GM18511 (cell line): ENCODE data around the gene TLN1.
A peak's percentile ranks its signal among the peaks of the same experiment; 100 is the strongest.

Experiments
- ATAC-seq: cut with Tn5 transposase; IDR thresholded peaks from one replicate; pipeline ENCODE4 v1.9.1; 2021; ENCODE audit warnings: mild to moderate bottlenecking, moderate library complexity; ENCODE audit not compliant: unreplicated experiment

Gene TLN1

GRCh38 chr9:35669331-35670145 is 62.5 kb downstream of the TLN1 start:
- ATAC-seq, result no peak

DNA sequence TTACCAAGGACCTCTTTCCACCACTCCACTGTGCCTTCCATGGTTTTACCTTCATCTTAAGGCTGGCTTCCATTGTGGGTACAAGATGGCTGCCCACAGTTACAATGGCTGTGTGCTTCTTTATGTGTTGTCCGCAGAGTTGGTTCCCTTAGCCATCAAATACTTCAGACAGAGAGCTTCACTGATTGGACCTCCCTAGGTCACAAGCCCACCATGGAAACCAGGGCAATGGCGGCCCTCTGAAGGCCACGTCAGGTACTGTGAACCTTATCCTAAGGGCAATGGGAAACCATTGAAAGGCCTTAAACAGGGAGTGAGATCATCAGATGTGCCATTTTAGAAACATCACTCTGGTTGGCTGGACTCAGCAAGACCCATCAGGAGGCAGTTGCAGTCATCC is 64.1 kb downstream of the TLN1 start:
- ATAC-seq, result no peak

DNA sequence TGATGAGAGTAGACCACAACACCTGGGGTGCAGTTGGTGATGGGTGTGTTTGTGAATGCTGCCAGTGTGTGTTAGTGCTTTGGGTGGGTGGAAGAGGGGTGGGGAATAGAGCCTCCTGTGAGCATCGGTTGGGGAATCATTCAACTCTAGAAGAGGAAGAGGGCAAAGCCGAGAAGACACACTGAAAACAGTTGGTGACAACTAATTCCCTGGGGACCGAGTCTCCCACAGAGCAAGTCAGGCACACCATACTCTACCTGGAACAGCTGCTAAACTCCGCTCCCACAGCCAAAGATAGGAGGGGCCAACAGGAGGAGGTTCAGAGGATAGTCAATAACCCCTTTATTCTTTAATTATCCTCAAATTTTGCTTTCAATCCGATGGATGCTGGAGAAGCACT is 65.4 kb downstream of the TLN1 start:
- ATAC-seq, result no peak

DNA sequence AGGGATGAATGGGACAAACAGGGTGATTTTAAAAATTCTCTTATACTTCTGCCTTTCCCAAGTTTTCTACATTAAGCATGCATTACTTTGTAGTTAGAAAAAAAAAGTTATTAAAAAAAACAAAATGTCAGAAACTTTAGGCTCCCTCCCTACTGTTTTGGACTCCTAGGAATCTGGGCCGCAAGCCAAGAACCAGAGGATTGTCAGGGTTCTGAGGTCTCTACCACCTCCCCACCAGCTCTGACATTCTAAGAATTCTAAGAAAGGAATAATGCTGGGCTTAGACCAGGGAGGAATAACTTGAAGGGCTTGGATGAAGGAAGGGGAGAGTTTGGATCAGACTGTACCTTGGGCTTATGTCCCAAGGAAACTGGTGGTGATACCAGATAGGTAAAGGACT is 66.0 kb downstream of the TLN1 start:
- no peak for ATAC-seq

DNA sequence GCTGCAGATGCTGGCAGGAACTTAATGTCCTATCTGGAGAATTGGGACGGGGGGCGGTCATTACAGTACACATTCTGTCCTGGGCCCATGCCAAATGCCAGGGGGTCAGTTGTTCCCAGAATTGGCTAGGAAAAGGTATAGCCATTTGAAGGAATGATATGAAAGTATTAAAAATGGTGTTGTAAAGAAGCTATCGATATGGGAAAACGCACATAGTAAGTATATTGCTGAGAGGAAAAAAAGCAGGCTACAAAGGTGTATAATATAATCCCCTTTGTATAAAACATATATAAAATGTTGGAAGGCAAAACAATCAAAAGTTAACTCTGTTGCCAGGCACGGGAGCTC is 66.5 kb downstream of the TLN1 start:
- ATAC-seq, result no peak

DNA sequence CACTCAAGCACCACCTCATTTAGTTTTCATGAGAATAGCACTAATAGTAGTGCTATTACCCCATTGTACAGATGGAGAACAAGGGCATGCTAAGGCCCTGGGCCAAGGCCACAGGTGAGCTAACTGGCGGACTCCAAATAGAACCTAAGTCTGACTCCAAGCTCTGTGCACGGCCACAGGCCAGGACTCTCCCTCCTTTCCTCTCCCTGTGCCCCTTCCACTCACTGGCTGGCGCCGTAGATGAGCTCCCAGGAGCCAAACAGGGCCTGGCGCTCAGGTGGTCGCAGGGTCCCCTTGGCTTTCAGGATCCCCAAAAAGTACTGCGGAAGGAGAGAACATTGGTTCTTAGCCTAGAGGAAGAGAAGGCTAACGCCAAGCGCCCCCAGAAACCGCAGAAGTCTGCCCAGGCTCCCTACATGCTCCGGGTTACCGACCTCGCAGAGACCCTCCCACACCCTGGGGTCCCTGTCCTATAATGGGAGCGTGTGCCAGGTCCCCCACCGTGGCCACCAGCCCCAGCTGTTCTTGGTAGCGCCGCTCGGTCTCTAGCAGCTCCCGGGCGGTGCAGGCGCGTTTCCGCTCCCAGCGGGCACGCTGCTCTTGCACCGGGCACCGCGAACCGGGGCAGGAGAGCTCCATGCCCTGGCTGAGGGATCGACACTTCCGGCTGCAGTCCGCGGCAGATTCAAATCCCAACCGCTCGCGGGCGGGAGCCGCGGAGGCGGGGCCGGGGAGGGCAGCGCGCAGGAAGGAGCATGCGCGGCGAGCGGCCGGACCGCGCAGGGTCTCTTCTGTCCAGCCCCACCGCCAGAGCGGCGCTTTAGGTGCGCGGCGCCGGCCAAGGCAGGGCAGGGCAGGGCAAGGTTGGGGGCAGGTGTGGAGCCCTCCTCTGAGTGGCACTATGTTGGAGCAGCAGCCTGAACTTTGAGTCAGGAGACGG is 67.2 kb downstream of the TLN1 start, which contains the start of gene ARHGEF39:
ARHGEF39 (minus strand) TSS at position 665 of the 940 bp plus-strand sequence; CDS start at position 639, 26 bp downstream.
- ATAC-seq, result peak; percentile 83

DNA sequence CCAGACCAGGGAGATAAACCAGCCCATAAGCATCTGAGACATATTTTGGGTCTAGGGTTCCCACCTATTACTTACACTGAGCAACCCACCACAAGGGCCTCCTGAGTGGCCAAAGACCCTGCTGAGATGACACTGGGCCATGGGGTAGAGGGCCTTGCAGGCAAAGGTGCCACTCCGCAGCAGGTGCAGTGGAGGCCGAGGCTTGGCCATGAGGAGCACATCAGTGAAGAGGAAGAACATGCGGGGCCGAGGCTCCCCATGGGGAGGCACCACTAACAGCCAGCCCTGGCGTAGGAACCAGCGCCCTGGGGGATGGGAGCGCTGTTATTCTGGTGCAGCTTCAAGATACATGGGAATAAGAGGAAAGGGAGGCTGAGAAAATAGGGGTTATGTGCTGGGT is 69.6 kb downstream of the TLN1 start:
- ATAC-seq, result no peak

DNA sequence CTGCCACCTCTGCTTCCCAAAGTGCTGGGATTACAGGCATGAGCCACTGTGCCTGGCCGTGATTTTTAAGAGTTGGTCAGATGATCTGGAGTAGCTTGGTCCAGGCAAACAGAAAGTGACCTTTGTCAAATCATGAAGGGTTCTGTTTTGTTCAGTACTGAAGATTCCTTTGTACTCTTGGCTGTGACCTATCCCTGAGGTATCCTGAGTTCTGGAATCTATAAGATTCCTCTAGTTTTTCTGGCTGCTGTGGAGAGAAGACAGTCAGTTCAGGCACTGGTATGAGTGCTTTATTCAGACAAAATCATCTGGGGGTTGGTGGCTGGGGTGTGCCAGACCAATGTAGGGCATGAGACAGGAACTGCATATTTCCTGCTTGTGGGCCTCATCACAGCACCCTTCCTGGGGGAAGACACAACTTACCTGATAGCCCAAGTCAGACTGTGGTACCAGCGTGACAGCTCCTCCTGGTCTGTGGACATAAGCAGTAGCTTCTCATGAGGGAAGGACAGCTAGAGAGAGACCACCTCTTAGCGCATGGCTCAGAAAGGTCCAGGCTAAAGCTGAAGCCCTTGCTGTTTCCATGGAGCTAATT is 70.1 kb downstream of the TLN1 start:
- no peak for ATAC-seq

GRCh38 chr9:35660966-35661415 is 71.0 kb downstream of the TLN1 start:
- ATAC-seq, result no peak

- ATAC-seq, result no peak
Observed at GRCh38 chr9:35659340-35659739, 72.7 kb downstream of the TLN1 start.

GRCh38 chr9:35658968-35659220 is 73.1 kb downstream of the TLN1 start:
- ATAC-seq, result no peak

DNA sequence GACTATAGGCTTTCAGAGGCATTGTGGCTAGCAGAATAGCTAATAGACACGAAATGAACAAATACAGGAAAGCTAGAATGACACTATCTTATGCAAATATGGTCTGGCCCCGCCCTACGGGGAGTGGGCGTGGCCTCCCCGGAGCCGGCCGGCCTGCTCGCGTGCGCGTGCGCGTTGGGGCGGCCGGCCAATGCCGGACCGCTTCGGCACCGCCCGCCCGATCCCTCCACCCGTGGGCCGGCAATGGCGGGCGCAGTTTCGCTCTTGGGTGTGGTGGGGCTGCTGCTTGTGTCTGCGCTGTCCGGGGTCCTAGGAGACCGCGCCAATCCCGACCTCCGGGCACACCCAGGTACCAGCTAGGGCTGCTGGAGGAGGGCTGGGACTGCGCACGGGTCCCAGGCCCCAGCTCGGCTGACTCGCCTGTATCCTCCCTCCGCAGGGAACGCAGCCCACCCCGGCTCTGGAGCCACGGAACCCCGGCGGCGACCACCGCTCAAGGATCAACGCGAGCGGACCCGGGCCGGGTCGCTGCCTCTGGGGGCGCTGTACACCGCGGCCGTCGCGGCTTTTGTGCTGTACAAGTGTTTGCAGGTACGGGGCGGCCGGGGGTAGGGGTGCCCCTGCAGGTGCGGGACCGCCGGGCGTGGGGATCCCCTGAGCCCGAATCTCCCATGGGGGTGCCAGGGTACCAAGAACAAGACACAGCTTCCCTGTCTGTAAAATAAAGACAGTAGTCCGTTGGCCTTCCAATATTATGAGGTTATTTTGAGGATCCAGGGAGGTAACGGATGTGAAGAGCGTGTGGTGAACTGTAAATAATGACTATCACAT is 73.6 kb downstream of the TLN1 start, which contains the start of gene CCDC107:
CCDC107 (plus strand) TSS at position 156 of the 831 bp plus-strand sequence; CDS start at position 244, 88 bp downstream.
- peak; percentile 69 for ATAC-seq

- ATAC-seq, result peak; percentile 90
Observed at GRCh38 chr9:35657546-35658136, 74.4 kb downstream of the TLN1 start, which contains the start of gene RMRP. Gene RMRP, minus strand, starts transcription at chr9:35658019.

- no peak for ATAC-seq
Observed at GRCh38 chr9:35656831-35657545, 75.0 kb downstream of the TLN1 start.

DNA sequence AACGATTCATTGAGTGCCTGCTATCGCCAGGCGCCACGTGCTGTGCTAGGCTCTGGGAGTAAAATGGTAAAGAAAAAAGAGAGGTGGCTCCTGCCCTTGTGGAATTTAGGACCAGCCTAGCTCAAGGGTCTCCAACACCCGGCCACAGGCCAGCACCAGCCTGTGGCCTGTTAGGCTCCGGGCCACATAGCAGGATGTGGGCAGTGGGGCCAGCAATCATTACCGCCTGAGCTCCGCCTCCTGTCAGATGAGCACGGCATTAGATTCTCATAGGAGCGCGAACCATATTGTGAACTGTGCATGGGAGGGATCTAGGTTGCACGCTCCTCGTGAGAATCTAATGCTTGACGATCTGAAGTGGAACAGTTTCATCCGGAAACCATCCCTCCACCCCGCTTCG is 75.6 kb downstream of the TLN1 start:
- ATAC-seq, result no peak

DNA sequence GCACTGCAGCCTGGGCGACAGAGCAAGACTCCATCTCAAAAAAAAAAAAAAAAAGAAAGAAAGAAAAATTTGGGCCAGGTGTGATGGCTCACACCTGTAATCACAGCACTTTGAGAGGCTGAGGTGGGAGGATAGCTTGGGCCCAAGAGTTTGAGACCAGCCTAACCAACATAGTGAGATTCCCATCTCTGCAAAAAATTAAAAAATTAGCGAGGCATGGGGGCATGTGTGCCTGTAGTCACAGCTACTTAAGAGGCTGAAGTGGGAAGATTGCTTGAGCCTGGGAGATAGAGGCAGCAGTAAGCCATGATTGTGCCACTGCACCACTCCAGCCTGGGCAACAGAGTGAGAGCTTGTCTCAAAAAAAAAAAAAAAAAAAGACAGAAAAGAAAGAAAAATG is 78.4 kb downstream of the TLN1 start:
- ATAC-seq, result no peak

DNA sequence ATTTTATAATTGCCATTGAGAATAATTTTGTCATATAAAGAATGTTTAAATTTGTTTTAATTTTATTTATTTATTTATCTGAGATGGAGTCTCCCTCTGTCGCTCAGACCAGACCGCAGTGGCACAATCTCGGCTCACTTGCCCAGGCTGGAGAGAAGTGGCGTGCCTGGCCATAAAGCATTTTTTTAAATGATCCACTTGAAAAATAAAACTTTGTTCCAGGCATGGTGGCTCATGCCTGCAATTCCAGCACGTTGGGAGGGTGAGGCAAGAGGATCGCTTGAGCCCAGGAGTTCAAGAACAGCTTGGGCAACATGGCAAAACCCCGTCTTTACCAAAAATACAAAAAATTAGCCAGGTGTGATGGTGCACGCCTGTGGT is 79.2 kb downstream of the TLN1 start:
- no peak for ATAC-seq

GRCh38 chr9:35651956-35652828 is 79.8 kb downstream of the TLN1 start:
- no peak for ATAC-seq
